PC-9 (cell line): ENCODE data around the gene CD109. TPM values are rescaled to one million over a fixed set of nuclear protein-coding genes. Genes with fewer than 3 reads are reported as not detected.

ENCODE experiments used
- BruUV-seq: library from RNA; stranded (reverse); fragments of 400-500 nt; replicated peaks from 2 replicates; lab custom pipeline; 2021; lab: Mats Ljungman, UMichigan
- CTCF ChIA-PET: fragments of 300-600 bp; sonication (Branson Sonifier 250); formaldehyde crosslinking; loops from one replicate; lab custom pipeline; 2022; ENCODE audit warnings: antibody characterized with exemption; lab: Charles Lee
- POLR2A ChIA-PET: fragments of 300-600 bp; sonication (Branson Sonifier 250); formaldehyde crosslinking; loops from one replicate; lab custom pipeline; 2022; ENCODE audit warnings: antibody characterized with exemption; ENCODE audit not compliant: unreplicated experiment; lab: Charles Lee
- DNase-seq, 2 experiments: peaks; one replicate each; pipeline versions ENCODE4 v3.0.0 to v3.0.0-alpha.2; 2015 to 2022; ENCODE audit warnings: mixed read lengths in 1 of 2
- H2AFZ ChIP-seq: fragments of 200-600 bp; sonication (generic); 2 replicates; pipeline ENCODE4 v1.8.1; 2017; ENCODE audit warnings: antibody characterized with exemption
- H3F3A ChIP-seq: fragments of 200-600 bp; sonication (generic); 2 replicates; pipeline ENCODE4 v1.8.1; 2017; ENCODE audit warnings: antibody characterized with exemption, mild to moderate bottlenecking, low read depth; ENCODE audit not compliant: insufficient read depth
- H3K27ac ChIP-seq: fragments of 200-600 bp; sonication (generic); 2 replicates; pipeline ENCODE4 v1.6.1; 2016; ENCODE audit warnings: mixed run types
- H3K27me3 ChIP-seq: fragments of 200-600 bp; sonication (generic); 2 replicates; pipeline ENCODE4 v1.6.1; 2016; ENCODE audit warnings: low read depth, mixed run types; ENCODE audit not compliant: insufficient read depth
- H3K36me3 ChIP-seq: fragments of 200-600 bp; sonication (generic); 2 replicates; pipeline ENCODE4 v1.6.1; 2016; ENCODE audit warnings: low read depth, mixed run types
- H3K4me1 ChIP-seq: fragments of 200-600 bp; sonication (generic); replicated peaks from 2 replicates; pipeline ENCODE4 v1.6.1; 2016; ENCODE audit warnings: mixed run types; ENCODE audit not compliant: insufficient read depth
- H3K4me2 ChIP-seq: fragments of 200-600 bp; sonication (generic); 2 replicates; pipeline ENCODE4 v1.6.1; 2017; ENCODE audit warnings: mixed run types
- H3K4me3 ChIP-seq: fragments of 200-600 bp; sonication (generic); 2 replicates; pipeline ENCODE4 v1.6.1; 2016; ENCODE audit warnings: mixed run types
- H3K79me2 ChIP-seq: fragments of 200-600 bp; sonication (generic); 2 replicates; pipeline ENCODE4 v1.6.1; 2017; ENCODE audit warnings: low read depth, mixed run types
- H3K9me2 ChIP-seq: fragments of 200-600 bp; sonication (generic); 2 replicates; pipeline ENCODE4 v1.8.1; 2017; ENCODE audit warnings: mild to moderate bottlenecking; ENCODE audit not compliant: insufficient read depth
- H3K9me3 ChIP-seq: fragments of 200-600 bp; sonication (generic); 2 replicates; pipeline ENCODE4 v1.8.1; 2016; ENCODE audit warnings: low read depth; ENCODE audit not compliant: insufficient read depth
- H4K20me1 ChIP-seq: fragments of 200-600 bp; sonication (generic); 2 replicates; pipeline ENCODE4 v1.8.1; 2017; ENCODE audit not compliant: insufficient read depth
- CTCF ChIP-seq: fragments of 200-600 bp; sonication (generic); conservative IDR thresholded peaks from 2 replicates; pipeline ENCODE4 v1.6.1; 2017; ENCODE audit warnings: mixed run types, antibody characterized with exemption, mild to moderate bottlenecking, moderate library complexity
- EZH2 ChIP-seq: fragments of 200-600 bp; sonication (generic); IDR thresholded peaks from 2 replicates; pipeline ENCODE4 v1.8.0; 2017; ENCODE audit warnings: antibody characterized with exemption, low read depth
- intact Hi-C: fragments of 100-400 bp; cut with micrococcal nuclease; formaldehyde crosslinking; loops from one replicate; pipeline ENCODE4 v1.10.0; 2022; ENCODE audit not compliant: unreplicated experiment
- total RNA-seq: library from RNA; stranded (reverse); gene quantifications from 2 replicates; pipeline ENCODE4 v1.2.3, GENCODE V29; 2021

CD109 gene
- total RNA-seq, 1 experiment from 2014 or later: 50.7 TPM

GRCh38 chr6:73667798-73668197 is 28.2 kb upstream of the CD109 start:
- intact Hi-C loops: no loop called here
- peaks cover 16% of the 10 kb centered on the region; the same call in 1 of the 2 replicates for H3F3A ChIP-seq
- no peaks in the 10 kb centered on the region for H3K9me3 ChIP-seq
- H3K79me2 ChIP-seq: no peaks in the 10 kb centered on the region
- no peak overlapping the region for H2AFZ ChIP-seq
- no peaks in the 10 kb centered on the region for H3K9me2 ChIP-seq
- CTCF ChIA-PET: no interaction called here
- DNase-seq: no peak
- H4K20me1 ChIP-seq: no peaks in the 10 kb centered on the region
- no peaks in the 10 kb centered on the region for H3K36me3 ChIP-seq
- H3K27me3 ChIP-seq: no peaks in the 10 kb centered on the region
- peaks cover 21% of the 10 kb centered on the region for H3K4me1 ChIP-seq
- BruUV-seq: no TSS peak
- POLR2A ChIA-PET: no interaction called here
- TF ChIP-seq CTCF (no peak), EZH2 (no peak)
- no peak overlapping the region for H3K27ac ChIP-seq
- H3K4me2 ChIP-seq: no peak overlapping the region
- H3K4me3 ChIP-seq: no peak overlapping the region

- H4K20me1 ChIP-seq: no peaks in the 10 kb centered on the region
- DNase-seq: no peak
- no TSS peak for BruUV-seq
- POLR2A ChIA-PET: no interaction called here
- H3K4me1 ChIP-seq: peaks cover 21% of the 10 kb centered on the region
- intact Hi-C loops: no loop called here
- peaks cover 16% of the 10 kb centered on the region; the same call in 1 of the 2 replicates for H3F3A ChIP-seq
- no peaks in the 10 kb centered on the region for H3K9me2 ChIP-seq
- TF ChIP-seq CTCF: no peak
- no peak for TF ChIP-seq EZH2
- no peaks in the 10 kb centered on the region for H3K36me3 ChIP-seq
- CTCF ChIA-PET: interaction anchor here (0.7 kb wide), 1 partner anchor 1540 kb away, joined by 3 read pairs; no protein-coding TSS in a partner anchor
- no peaks in the 10 kb centered on the region for H3K27me3 ChIP-seq
- no peak overlapping the region for H3K4me2 ChIP-seq
- no peaks in the 10 kb centered on the region for H3K79me2 ChIP-seq
- no peak overlapping the region for H2AFZ ChIP-seq
- H3K9me3 ChIP-seq: no peaks in the 10 kb centered on the region
- no peak overlapping the region for H3K27ac ChIP-seq
- no peak overlapping the region for H3K4me3 ChIP-seq
Observed at GRCh38 chr6:73669005-73669404, 27.0 kb upstream of the CD109 start.

GRCh38 chr6:73671911-73672685 is 23.9 kb upstream of the CD109 start:
- H3F3A ChIP-seq: no peaks in the 10 kb centered on the region
- ChIA-PET CTCF (interaction anchor here (0.7 to 1.1 kb wide), 2 partner anchors 61 to 279 kb away, joined by 4 to 6 read pairs; no protein-coding TSS in a partner anchor), POLR2A (no interaction called here)

More at GRCh38 chr6:73671911-73672685, 23.9 kb upstream of the CD109 start:
- intact Hi-C loops: loop anchor here (10.0 kb wide), 1 partner anchor 1533 kb away; the partner anchor contains the start of gene COL12A1
- BruUV-seq: no TSS peak
- DNase-seq: no peak
- Histone ChIP-seq H2AFZ (no peak overlapping the region), H3K9me2 (no peaks in the 10 kb centered on the region), H3K27ac (no peak overlapping the region), H3K4me1 (no peaks in the 10 kb centered on the region), H3K27me3 (no peaks in the 10 kb centered on the region), H3K4me2 (no peak overlapping the region), H3K79me2 (no peaks in the 10 kb centered on the region), H3K4me3 (no peak overlapping the region), H3K36me3 (no peaks in the 10 kb centered on the region), H4K20me1 (no peaks in the 10 kb centered on the region), H3K9me3 (no peaks in the 10 kb centered on the region)
- TF ChIP-seq CTCF (no peak), EZH2 (no peak)
